GM19239 (cell line): ENCODE measurements around the gene XPR1.
A peak's percentile ranks its signal among the peaks of the same experiment; 100 is the strongest.

Experiments
- DNase-seq: peaks from one replicate; pipeline ENCODE4 v3.0.0; 2011; ENCODE audit warnings: low spot score; ENCODE audit not compliant: insufficient read length
- FAIRE-seq: peaks from 2 replicates; lab custom pipeline; 2011; peaks lifted over from hg19 to GRCh38; lab: Jason Lieb, UNC

Gene XPR1

DNA sequence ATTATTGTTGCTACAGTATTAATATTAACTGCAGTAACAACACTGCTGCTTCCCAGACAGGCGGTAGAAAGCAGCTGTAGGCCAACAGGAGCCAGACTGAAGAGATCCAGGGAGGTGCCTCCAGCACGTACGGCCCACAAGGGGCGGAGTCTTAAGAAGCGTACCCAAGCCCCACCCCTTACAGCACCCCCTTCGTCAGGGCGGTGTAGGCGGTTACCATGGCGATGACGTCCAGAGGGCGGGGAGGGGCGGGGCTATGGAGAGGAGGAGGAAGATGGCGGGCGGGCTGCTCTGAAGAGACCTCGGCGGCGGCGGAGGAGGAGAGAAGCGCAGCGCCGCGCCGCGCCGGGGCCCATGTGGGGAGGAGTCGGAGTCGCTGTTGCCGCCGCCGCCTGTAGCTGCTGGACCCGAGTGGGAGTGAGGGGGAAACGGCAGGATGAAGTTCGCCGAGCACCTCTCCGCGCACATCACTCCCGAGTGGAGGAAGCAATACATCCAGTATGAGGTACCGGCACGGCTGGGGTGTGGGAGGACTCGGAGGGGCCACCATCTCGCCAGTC lies at the start of gene XPR1:
Gene XPR1 (plus strand): TSS at position 257 of the 560 bp plus-strand sequence. CDS start 180 bp downstream, at position 437.
- FAIRE-seq: peak; percentile 99

GRCh38 chr1:180584869-180585268 lies 47.0 kb upstream of the XPR1 start:
- DNase-seq (no peak), FAIRE-seq (no peak)

More for the DNA sequence above, at the start of gene XPR1:
- peak; percentile 53 for DNase-seq

- DNase-seq: no peak
- FAIRE-seq: no peak
Measured at GRCh38 chr1:180585994-180586359, 45.8 kb upstream of the XPR1 start.

DNA sequence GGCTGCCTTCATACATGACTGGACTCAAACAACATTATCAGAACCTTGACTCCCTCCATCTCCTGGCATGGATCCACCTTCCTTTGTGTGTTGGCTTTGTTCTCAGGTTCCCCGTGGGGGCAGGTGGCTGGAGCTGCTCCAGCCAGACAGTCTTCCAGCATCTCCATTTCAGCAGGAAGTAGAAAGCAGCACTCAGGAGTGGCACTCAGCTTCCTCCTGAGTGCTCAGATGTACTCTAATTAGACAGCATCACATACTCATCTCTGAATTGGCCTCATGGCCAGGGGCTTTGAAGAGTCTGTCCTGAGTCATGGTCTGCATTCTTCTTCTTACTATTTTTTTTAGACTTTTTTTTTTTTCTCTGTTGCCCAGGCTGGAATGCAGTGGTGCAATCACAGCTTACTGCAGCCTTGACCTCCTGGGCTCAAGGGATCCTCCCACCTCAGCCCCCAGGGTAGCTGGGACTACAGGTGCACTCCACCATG lies 45.1 kb upstream of the XPR1 start:
- no peak for DNase-seq
- no peak for FAIRE-seq

- FAIRE-seq (no peak), DNase-seq (no peak)
Measured at GRCh38 chr1:180588121-180588520, 43.7 kb upstream of the XPR1 start.

DNA sequence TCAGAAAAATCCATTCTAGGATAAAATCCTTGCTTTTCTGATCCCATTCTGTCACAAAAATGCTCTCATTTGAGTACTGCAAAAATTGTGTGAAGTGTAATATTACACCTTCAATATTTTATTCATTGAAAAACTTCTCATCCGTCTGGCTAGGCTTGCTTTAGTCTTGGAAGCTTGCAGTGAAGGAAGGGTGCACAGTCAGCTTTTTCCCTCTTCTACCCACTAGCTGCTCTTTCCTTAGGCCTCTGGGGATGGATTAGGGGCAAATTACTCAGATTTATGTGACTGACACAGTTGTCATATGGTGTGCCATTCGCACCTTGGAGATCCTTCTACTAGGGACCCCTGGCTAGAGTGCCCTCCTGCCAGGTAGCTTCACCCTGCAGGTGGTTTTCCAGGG lies 40.9 kb upstream of the XPR1 start:
- DNase-seq: no peak
- FAIRE-seq: no peak

GRCh38 chr1:180593382-180593781 lies 38.4 kb upstream of the XPR1 start:
- DNase-seq: no peak
- no peak for FAIRE-seq

DNA sequence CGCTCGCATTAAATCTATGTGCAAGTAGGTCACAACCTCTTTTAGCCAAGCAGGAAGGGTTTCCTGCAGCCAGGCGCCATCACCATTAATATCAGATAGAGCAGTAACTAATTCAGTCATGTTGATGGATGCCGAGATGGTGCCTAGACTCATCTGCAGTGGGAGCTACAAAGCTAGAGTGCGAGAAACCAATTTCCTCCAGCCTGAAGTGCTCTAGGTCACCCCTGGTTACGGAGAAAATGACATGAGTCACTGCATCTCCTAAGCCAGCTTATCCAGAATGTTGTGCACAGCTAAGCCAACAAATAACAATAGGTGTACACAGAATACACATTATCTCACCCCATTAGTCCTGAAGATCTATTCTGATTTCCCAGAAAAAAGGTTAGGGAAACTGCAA lies 37.1 kb upstream of the XPR1 start:
- FAIRE-seq (no peak), DNase-seq (no peak)

DNA sequence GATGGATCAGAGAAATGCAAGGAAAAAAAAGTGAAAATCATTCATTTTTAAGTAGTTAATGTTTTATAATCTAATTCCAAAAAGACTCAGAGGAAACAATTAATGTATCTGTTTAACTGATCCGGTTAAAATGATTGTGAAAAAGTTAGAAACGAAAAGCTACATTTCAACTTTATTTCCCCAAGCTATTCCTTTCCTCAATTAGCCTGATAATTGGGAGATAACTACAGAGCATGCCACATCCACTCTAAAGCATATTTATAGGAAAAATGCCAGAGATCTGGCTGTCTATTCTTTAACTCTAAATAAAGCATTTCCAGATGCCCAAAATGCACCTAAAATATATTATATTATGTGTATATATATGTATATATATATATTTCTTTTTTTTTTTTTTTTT lies 35.9 kb upstream of the XPR1 start:
- DNase-seq (no peak), FAIRE-seq (no peak)

DNA sequence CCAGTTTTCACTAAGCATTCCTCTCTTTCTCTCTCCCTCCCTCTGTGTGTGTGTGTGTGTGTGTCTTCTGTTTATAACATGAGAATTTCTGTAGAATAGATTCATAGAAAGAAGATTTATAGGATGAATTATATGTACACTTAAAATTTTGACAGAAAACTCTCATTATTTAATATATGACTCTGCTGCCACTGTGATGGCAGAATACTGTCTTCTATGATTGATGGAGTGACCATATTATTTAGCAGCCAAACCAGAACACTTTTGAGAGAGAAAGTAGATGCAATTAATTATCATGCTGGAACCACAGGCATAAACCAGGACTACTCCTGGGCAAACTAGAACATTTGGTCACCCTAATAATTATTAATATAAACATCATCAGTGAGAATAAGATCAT lies 34.3 kb upstream of the XPR1 start:
- FAIRE-seq: no peak
- no peak for DNase-seq

- DNase-seq (no peak), FAIRE-seq (no peak)
Measured at GRCh38 chr1:180598333-180598974, 33.4 kb upstream of the XPR1 start.

DNA sequence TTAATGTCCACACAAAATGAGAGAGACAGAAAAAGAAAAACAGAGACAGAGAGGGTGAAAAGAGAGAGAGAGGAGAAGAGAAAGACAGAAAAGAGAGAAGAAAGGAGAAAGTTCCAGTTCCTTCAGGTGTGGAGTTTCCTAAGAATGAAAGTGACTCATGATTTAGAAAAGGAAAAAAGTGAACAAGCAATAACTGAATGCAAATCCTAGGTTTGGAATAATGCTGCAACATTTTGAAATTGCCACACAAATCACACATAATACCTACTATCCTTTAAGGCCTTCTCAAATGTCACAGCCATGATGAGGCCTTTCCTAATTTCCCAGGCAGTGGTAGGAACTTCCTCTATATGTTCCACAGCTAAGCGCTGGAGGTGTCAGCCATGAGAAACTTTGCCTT lies 31.5 kb upstream of the XPR1 start:
- no peak for DNase-seq

GRCh38 chr1:180601512-180601911 lies 30.3 kb upstream of the XPR1 start:
- DNase-seq: no peak
- no peak for FAIRE-seq

More for the DNA sequence above, 31.5 kb upstream of the XPR1 start:
- FAIRE-seq: no peak

GRCh38 chr1:180603223-180603849 lies 28.5 kb upstream of the XPR1 start:
- DNase-seq (no peak), FAIRE-seq (no peak)

- no peak for FAIRE-seq
- no peak for DNase-seq
Measured at GRCh38 chr1:180603850-180604226, 28.0 kb upstream of the XPR1 start.

GRCh38 chr1:180606155-180606554 lies 25.7 kb upstream of the XPR1 start:
- FAIRE-seq: no peak
- no peak for DNase-seq

DNA sequence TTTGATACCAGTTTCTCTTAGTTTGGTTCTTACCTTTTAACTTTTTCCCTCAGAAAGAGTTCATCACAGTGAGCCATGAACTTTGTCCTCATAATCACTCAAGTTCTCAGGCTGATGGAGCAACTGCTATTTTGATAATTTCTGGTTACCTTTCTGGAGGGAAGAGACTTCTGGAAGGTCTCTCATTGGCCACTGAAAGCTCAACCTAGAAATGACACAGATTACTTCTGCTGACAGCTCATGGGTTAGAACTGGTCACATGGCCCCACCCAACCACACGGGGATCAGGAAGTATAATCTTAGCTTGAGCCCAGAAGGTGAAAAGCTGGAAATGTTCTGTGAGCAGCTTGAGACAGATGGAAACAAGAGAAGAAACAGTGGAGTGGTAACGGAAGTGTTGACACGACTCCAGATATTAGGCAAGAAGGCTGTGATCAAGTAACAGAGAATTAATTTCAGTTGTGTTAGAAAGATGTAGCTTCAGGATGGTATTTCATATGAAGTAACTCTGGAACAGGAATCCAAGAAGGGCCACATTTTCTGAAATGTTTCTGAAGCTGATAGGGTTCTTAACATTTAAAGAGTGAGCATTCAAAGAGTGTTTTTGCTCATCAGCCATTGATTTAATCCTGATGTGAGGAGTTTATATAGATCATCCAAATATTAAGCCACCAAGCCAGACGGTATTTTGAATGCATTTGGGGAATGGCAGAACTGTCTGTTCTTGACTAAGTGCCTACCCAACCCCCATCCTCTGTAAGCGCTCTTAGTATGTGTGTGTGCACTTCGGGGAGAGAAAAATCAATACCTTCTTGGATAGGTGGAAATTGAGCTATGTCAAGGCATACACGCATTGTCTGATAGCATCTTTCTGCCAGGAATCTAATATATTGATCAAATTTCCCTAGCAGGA lies 21.9 kb upstream of the XPR1 start:
- FAIRE-seq: no peak

DNA sequence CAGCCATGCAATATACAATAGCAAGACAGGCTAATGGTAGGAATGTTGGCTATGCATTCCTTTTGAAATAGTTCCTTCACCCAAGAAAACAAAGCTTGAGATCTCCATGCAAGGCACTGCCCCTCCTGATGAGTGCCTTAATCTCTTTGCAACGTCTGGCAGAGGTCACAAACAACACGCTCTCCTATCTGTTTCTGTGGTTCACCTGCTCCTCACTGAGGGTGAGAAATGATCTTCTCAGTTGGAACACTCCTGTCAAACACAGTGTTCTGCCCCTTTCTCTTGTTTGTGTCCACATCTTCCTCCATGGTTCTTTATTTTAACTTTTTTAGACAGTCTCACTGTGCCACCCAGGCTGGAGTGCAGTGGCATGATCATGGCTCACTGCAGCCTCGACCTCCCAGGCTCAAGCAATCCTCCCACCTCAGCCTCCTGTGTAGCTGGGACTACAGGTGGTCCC lies 21.2 kb upstream of the XPR1 start:
- FAIRE-seq: no peak
- DNase-seq: no peak

More for the DNA sequence above, 21.9 kb upstream of the XPR1 start:
- no peak for DNase-seq

DNA sequence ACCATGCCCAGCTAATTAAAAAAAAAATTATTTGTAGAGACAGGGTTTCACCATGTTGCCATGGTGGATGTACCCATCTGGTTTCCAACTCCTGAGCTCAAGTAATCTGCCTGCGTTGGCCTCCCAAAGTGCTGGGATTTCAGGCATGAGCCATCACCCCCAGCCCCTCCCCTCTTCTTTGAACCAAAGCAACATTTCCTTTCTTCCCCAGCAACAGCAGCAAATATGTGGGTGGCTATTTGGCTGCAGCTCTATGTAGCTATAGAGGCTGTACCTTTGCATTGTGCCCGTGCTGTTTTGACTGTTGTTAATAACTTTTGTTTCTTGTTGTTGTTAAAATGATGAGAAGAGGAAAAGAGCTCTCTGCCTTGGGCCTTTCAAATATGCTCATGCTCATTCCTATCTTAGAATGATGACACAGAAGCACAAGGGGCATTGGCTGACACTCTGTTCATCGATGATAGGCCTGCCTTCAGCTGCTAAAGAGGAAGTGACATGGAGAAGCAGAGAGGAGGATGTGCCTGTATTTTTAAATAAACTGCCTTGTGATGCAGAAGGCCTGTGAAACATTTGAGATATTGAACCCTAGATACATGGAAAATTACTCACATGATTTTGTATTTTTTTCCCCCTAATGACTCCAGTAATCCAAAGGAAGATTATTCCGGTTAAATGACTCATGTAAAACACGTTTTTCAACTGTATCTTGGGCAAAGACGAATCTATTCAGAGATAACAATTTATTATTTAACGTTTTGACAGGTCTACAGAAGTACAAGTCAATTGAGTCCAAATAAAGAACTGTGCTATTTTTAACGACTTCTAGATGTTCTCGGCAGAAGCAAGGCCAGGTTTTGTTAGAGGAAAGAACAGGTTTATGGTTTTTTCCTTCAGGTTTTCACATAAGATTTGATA lies 20.5 kb upstream of the XPR1 start:
- FAIRE-seq: no peak
- no peak for DNase-seq

DNA sequence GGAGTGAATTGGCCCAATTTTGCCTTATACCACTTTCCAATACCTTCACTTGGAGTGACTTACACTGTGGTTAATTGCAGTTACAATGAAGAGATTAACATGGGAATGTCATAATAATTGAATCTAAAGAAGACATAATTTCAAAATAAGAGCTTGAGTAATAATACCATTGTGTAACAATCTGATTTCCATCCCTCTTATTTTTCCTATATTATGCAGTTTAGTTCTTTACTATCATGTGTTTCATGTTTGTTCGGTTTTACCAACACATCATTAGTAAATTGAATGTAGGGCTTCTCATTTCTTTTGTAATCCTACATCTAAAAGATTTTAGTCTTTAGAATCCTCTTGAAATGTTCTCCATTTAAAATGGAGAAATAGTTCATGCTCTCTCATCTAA lies 19.2 kb upstream of the XPR1 start:
- FAIRE-seq (no peak), DNase-seq (no peak)
